ENCODE results near the gene C16orf54.
"Not testable (repeated sequence)": the region's sequence is repeated elsewhere in the genome, so short reads cannot be mapped to it uniquely, and the experiment has no call there.

Gene C16orf54

DNA sequence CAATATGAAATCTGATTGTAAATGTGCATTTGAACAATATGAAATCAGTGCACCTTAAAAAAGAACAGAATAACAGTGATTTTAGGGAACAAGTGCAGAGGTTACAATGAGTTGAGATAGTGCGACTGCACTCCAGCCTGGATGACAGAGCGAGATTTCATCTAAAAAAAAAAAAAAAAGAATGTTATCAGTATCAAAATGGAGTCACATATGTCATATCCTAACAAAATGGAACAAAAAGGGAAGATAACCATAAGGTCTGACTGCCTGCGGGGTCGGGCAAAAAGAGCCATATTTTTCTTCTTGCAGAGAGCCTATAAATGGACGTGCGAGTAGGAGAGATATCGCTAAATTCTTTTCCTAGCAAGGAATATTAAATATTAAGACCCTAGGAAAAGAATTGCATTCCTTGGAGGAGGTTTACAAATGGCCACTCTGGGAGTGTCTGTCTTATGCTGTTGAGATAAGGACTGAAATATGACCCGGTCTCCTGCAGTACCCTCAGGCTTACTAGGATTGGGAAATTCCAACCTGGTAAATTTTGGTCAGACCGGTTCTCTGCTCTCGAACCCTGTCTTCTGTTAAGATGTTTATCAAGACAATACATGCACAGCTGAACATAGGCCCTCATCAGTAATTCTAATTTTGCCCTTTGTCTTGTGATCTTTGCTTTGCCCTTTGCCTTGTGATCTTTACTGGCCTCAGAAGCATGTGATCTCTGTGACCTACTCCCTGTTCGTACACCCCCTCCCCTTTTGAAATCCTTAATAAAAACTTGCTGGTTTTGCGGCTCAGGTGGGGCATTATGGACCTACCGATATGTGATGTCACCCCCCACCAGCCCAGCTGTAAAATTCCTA, 37.5 kb upstream of the C16orf54 start:
- not testable (repeated sequence) for H3K4me3 ChIP-seq (ENCODE audit: low read length); H3K4me1 ChIP-seq (ENCODE audit: control insufficient read depth, insufficient read depth, low read length); H3K9ac ChIP-seq (ENCODE audit: low read depth, low read length); H3K36me3 ChIP-seq (ENCODE audit: insufficient read depth, low read length); H3K9me3 ChIP-seq (replicated peaks; ENCODE audit: low read length); H3K4me2 ChIP-seq (ENCODE audit: low read length)
- H3K27me3 ChIP-seq (ENCODE audit: control insufficient read depth, insufficient read depth, low read length), result peaks cover 39% of the 10 kb centered on the region

GRCh38 chr16:29779474-29779873, 33.7 kb upstream of the C16orf54 start:
- no peak overlapping the region for H3K4me2 ChIP-seq (ENCODE audit: low read length)
- H3K4me1 ChIP-seq (ENCODE audit: control insufficient read depth, insufficient read depth, low read length), result no peaks in the 10 kb centered on the region
- H3K4me3 ChIP-seq (ENCODE audit: low read length), result no peak overlapping the region
- H3K9ac ChIP-seq (ENCODE audit: low read depth, low read length), result no peak overlapping the region
- H3K27me3 ChIP-seq (ENCODE audit: control insufficient read depth, insufficient read depth, low read length), result peaks cover 45% of the 10 kb centered on the region
- H3K36me3 ChIP-seq (ENCODE audit: insufficient read depth, low read length), result no peaks in the 10 kb centered on the region
- no peaks in the 10 kb centered on the region for H3K9me3 ChIP-seq (replicated peaks; ENCODE audit: low read length)

DNA sequence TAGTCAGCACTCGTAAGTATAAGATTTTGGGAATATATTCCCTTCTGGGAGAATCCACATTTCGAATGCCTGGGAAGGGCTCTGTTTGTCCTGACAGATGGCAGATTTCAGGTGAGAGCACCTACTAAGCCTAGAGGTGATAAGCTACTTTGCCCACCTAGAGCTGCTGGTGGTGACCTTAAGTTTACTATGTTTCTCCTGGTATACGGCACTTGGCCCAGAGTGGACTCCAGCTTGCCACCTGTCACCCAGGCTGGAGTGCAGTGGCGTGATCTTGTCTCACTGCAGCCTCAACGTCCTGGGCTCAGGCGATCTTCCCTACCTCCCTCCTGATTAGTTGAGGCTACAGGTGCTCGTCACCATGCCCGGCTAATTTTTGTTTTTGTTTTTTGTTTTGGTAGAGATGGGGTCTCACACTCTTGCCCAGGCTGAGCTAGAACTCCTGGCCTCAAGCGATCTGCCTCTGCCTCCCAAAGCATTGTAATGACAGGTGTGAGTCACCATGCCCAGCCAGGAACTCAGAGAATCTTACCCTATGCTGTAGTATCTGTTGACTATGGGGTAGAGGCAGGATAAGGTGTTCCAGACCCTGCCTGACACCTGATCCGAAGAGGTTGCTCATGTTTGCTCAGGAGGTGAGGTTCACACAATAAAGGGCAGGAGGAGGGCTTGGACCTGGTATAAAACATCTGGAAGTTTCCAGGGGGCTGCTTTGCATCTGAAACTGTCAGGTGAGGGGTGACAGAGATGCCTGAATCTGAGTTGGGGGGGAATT, 32.0 kb upstream of the C16orf54 start, which contains the start of gene ZG16:
TSS of gene ZG16 (plus strand) at position 681 of the 775 bp plus-strand sequence. CDS start 1,011 bp downstream, outside the sequence.
- Histone ChIP-seq H3K36me3 (ENCODE audit: insufficient read depth, low read length) (no peaks in the 10 kb centered on the region), H3K4me2 (ENCODE audit: low read length) (no peak within 1 kb of the TSS), H3K4me1 (ENCODE audit: control insufficient read depth, insufficient read depth, low read length) (no peaks in the 10 kb centered on the region), H3K27me3 (ENCODE audit: control insufficient read depth, insufficient read depth, low read length) (peaks cover 45% of the 10 kb centered on the region), H3K9me3 (replicated peaks; ENCODE audit: low read length) (no peaks in the 10 kb centered on the region), H3K9ac (ENCODE audit: low read depth, low read length) (no peak within 1 kb of the TSS), H3K4me3 (ENCODE audit: low read length) (no peak within 1 kb of the TSS)

DNA sequence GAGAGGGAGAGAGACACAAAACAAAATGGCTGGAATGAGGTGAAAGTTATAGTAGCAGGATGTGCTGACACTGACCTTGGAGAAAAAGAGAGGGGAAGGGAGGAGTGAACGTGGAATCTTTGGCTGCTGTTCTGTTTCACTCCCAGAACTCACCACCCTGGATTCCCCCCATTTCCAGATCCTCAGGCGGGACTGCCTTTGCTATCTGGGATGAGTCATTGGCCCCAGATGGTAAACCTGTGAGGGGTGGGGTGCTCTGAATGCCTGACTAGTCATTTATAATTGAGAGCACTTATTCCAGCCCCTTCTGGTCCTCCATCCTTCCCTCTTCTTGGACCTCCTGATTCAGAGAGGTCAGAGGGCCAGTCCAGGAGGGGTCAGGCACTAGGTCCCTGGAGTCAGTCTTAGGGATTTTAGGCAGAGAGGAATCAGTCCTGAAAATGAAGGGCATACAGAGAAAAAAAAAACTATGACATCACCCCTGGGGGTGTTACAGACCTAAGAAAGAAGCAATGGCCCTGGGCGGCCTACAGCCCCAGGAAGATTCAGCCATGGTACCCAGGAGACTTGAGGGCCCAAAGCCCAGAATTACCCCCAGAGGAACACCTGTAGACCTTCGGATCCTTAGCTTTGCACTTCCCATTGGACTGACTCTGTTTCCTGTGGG, 30.1 kb upstream of the C16orf54 start:
- Histone ChIP-seq H3K4me2 (ENCODE audit: low read length) (no peak overlapping the region), H3K27me3 (ENCODE audit: control insufficient read depth, insufficient read depth, low read length) (peaks cover 32% of the 10 kb centered on the region), H3K9me3 (replicated peaks; ENCODE audit: low read length) (no peaks in the 10 kb centered on the region), H3K36me3 (ENCODE audit: insufficient read depth, low read length) (no peaks in the 10 kb centered on the region), H3K9ac (ENCODE audit: low read depth, low read length) (no peak overlapping the region), H3K4me1 (ENCODE audit: control insufficient read depth, insufficient read depth, low read length) (no peaks in the 10 kb centered on the region), H3K4me3 (ENCODE audit: low read length) (no peak overlapping the region)

DNA sequence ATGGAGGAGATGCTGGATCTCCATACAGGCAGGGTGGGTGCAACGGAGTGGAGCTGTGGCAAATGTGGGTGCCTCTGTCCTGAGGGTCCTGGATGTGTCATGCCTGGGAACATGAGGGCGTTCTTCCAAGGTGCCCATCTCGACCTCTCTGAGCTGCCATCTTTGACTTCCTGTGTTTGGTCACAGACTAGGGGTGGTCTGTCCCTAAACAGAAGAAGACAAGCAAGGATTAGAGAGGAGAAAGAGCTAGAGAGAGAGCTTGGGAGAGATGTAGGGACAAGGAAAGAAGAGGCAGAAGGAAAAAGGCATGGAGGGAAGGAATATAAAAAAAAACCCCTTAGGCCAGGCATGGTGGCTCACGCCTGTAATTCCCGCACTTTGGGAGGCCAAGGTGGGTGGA, 28.9 kb upstream of the C16orf54 start:
- Histone ChIP-seq H3K9ac (ENCODE audit: low read depth, low read length) (no peak overlapping the region), H3K9me3 (replicated peaks; ENCODE audit: low read length) (no peaks in the 10 kb centered on the region), H3K4me3 (ENCODE audit: low read length) (no peak overlapping the region), H3K4me1 (ENCODE audit: control insufficient read depth, insufficient read depth, low read length) (no peaks in the 10 kb centered on the region), H3K4me2 (ENCODE audit: low read length) (no peak overlapping the region), H3K36me3 (ENCODE audit: insufficient read depth, low read length) (no peaks in the 10 kb centered on the region), H3K27me3 (ENCODE audit: control insufficient read depth, insufficient read depth, low read length) (peaks cover 21% of the 10 kb centered on the region)

DNA sequence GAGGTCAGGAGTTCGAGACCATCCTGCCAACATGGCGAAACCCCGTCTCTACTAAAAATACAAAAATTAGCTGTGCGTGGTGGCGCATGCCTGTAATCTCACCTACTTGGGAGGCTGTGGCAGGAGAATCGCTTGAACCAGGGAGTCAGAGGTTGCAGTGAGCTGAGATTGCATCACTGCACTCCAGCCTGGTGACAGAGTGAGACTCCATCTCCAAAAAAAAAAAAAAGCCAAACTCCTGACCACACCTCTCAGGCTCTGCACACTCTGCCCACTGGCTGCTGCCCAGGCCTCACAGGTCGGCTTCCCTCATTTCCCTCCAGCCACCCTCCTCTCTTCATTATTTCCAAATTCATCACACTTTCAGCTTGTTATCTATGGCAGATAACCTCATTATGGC, 26.5 kb upstream of the C16orf54 start:
- not testable (repeated sequence) for H3K4me2 ChIP-seq (ENCODE audit: low read length); H3K27me3 ChIP-seq (ENCODE audit: control insufficient read depth, insufficient read depth, low read length); H3K9ac ChIP-seq (ENCODE audit: low read depth, low read length); H3K4me3 ChIP-seq (ENCODE audit: low read length); H3K4me1 ChIP-seq (ENCODE audit: control insufficient read depth, insufficient read depth, low read length); H3K9me3 ChIP-seq (replicated peaks; ENCODE audit: low read length); H3K36me3 ChIP-seq (ENCODE audit: insufficient read depth, low read length)

- Histone ChIP-seq H3K9ac (ENCODE audit: low read depth, low read length) (no peak overlapping the region), H3K36me3 (ENCODE audit: insufficient read depth, low read length) (no peaks in the 10 kb centered on the region), H3K27me3 (ENCODE audit: control insufficient read depth, insufficient read depth, low read length) (peaks cover 7% of the 10 kb centered on the region), H3K4me2 (ENCODE audit: low read length) (no peak overlapping the region), H3K4me3 (ENCODE audit: low read length) (no peak overlapping the region), H3K4me1 (ENCODE audit: control insufficient read depth, insufficient read depth, low read length) (no peaks in the 10 kb centered on the region), H3K9me3 (replicated peaks; ENCODE audit: low read length) (no peaks in the 10 kb centered on the region)
Measured at GRCh38 chr16:29770250-29770929, 24.6 kb upstream of the C16orf54 start.

GRCh38 chr16:29769507-29769906, 23.7 kb upstream of the C16orf54 start:
- Histone ChIP-seq H3K4me1 (ENCODE audit: control insufficient read depth, insufficient read depth, low read length) (no peaks in the 10 kb centered on the region), H3K36me3 (ENCODE audit: insufficient read depth, low read length) (no peaks in the 10 kb centered on the region), H3K9me3 (replicated peaks; ENCODE audit: low read length) (no peaks in the 10 kb centered on the region), H3K4me2 (ENCODE audit: low read length) (no peak overlapping the region), H3K4me3 (ENCODE audit: low read length) (no peak overlapping the region), H3K27me3 (ENCODE audit: control insufficient read depth, insufficient read depth, low read length) (peaks cover 9% of the 10 kb centered on the region), H3K9ac (ENCODE audit: low read depth, low read length) (no peak overlapping the region)

GRCh38 chr16:29767062-29767461, 21.3 kb upstream of the C16orf54 start:
- no peaks in the 10 kb centered on the region for H3K4me1 ChIP-seq (ENCODE audit: control insufficient read depth, insufficient read depth, low read length)
- no peak overlapping the region for H3K4me2 ChIP-seq (ENCODE audit: low read length)
- H3K4me3 ChIP-seq (ENCODE audit: low read length), result no peak overlapping the region
- no peak overlapping the region for H3K9ac ChIP-seq (ENCODE audit: low read depth, low read length)
- no peaks in the 10 kb centered on the region for H3K9me3 ChIP-seq (replicated peaks; ENCODE audit: low read length)
- no peaks in the 10 kb centered on the region for H3K36me3 ChIP-seq (ENCODE audit: insufficient read depth, low read length)
- H3K27me3 ChIP-seq (ENCODE audit: control insufficient read depth, insufficient read depth, low read length), result peaks cover 26% of the 10 kb centered on the region

DNA sequence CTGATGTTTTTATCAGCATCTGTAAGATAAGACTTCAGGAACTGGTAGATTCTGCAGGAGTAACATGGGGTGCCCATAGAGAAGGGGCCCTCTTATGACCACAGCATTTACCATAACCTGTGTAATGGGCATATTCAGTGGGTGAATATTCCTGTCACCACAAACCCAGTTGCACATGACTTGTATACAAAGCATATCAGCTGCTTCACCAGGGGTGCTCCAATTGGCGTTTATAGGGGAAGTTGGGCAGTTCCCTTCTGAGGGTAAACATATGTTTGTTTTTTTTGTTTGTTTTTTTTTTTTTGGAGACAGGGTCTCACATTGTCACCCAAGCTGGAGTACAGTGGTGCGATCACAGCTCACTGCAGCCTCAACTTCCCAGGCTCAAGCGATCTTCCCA, 20.8 kb upstream of the C16orf54 start:
- Histone ChIP-seq H3K27me3 (ENCODE audit: control insufficient read depth, insufficient read depth, low read length) (peaks cover 26% of the 10 kb centered on the region), H3K4me2 (ENCODE audit: low read length) (no peak overlapping the region)

More for the DNA sequence above, 20.8 kb upstream of the C16orf54 start:
- H3K9me3 ChIP-seq (replicated peaks; ENCODE audit: low read length), result no peaks in the 10 kb centered on the region
- H3K4me3 ChIP-seq (ENCODE audit: low read length), result no peak overlapping the region
- no peak overlapping the region for H3K9ac ChIP-seq (ENCODE audit: low read depth, low read length)
- no peaks in the 10 kb centered on the region for H3K4me1 ChIP-seq (ENCODE audit: control insufficient read depth, insufficient read depth, low read length)
- no peaks in the 10 kb centered on the region for H3K36me3 ChIP-seq (ENCODE audit: insufficient read depth, low read length)

Measured in skeletal muscle satellite cell (primary cell).